GM23338 (cell line): ENCODE data around the gene XRCC4. TPM values are rescaled to one million over a fixed set of nuclear protein-coding genes. Genes with fewer than 3 reads are reported as not detected.
A peak's percentile ranks its signal among the peaks of the same experiment; 100 is the strongest.

Experiments
- ATAC-seq: fragments of 200-7000 bp; cut with Tn5 transposase; 3 replicates; pipeline ENCODE4 v1.9.1; 2020
- DNase-seq: peaks from one replicate; pipeline ENCODE4 v3.0.0-alpha.2; 2015; ENCODE audit warnings: low spot score
- H2AFZ ChIP-seq: fragments of 200-600 bp; sonication (generic); 2 replicates; pipeline ENCODE4 v1.8.0; 2016; ENCODE audit warnings: antibody characterized with exemption, mild to moderate bottlenecking, moderate library complexity
- H3F3A ChIP-seq: fragments of 200-600 bp; sonication (generic); replicated peaks from 2 replicates; pipeline ENCODE4 v1.8.0; 2017; ENCODE audit warnings: antibody characterized with exemption, mixed run types, low read depth
- H3K27ac ChIP-seq: fragments of 200-600 bp; sonication (generic); 2 replicates; pipeline ENCODE4 v1.6.1; 2016; ENCODE audit warnings: low read depth
- H3K27me3 ChIP-seq: fragments of 200-600 bp; sonication (generic); 2 replicates; pipeline ENCODE4 v1.8.0; 2016; ENCODE audit warnings: mild to moderate bottlenecking, mixed run types, moderate library complexity; ENCODE audit not compliant: insufficient read depth
- H3K36me3 ChIP-seq: fragments of 200-600 bp; sonication (generic); 2 replicates; pipeline ENCODE4 v1.8.0; 2016; ENCODE audit warnings: mild to moderate bottlenecking; ENCODE audit not compliant: insufficient read depth
- H3K4me1 ChIP-seq: fragments of 200-600 bp; sonication (generic); 2 replicates; pipeline ENCODE4 v1.8.0; 2016; ENCODE audit warnings: mild to moderate bottlenecking, moderate library complexity; ENCODE audit not compliant: insufficient read depth
- H3K4me2 ChIP-seq: fragments of 200-600 bp; sonication (generic); 2 replicates; pipeline ENCODE4 v1.7.1; 2017; ENCODE audit warnings: mixed run types
- H3K4me3 ChIP-seq: fragments of 200-600 bp; sonication (generic); 2 replicates; pipeline ENCODE4 v1.6.1; 2016; ENCODE audit warnings: mixed run types
- H3K79me2 ChIP-seq: fragments of 200-600 bp; sonication (generic); replicated peaks from 2 replicates; pipeline ENCODE4 v1.8.0; 2017; ENCODE audit warnings: mild to moderate bottlenecking; ENCODE audit not compliant: insufficient read depth
- H3K9me2 ChIP-seq: fragments of 200-600 bp; sonication (generic); 2 replicates; pipeline ENCODE4 v1.8.0; 2017; ENCODE audit not compliant: insufficient read depth
- H4K20me1 ChIP-seq: fragments of 200-600 bp; sonication (generic); replicated peaks from 2 replicates; pipeline ENCODE4 v1.8.0; 2017; ENCODE audit warnings: mild to moderate bottlenecking; ENCODE audit not compliant: insufficient read depth
- H3K27ac Mint-ChIP-seq: 2 replicates; pipeline ENCODE4 v1.8.0; 2020; ENCODE audit warnings: inconsistent platforms, mild to moderate bottlenecking, moderate library complexity, mixed read lengths
- H3K27me3 Mint-ChIP-seq: 3 replicates; pipeline ENCODE4 v1.8.0; 2022; ENCODE audit warnings: low read depth, mild to moderate bottlenecking, moderate library complexity, mixed read lengths, inconsistent platforms; ENCODE audit not compliant: insufficient read depth, poor library complexity
- H3K36me3 Mint-ChIP-seq: 3 replicates; pipeline ENCODE4 v1.8.0; 2021; ENCODE audit warnings: low read depth, mild to moderate bottlenecking, inconsistent platforms, moderate library complexity, mixed read lengths
- H3K4me1 Mint-ChIP-seq: 3 replicates; pipeline ENCODE4 v1.8.0; 2020; ENCODE audit warnings: mild to moderate bottlenecking, inconsistent platforms, mixed read lengths
- H3K4me3 Mint-ChIP-seq: 3 replicates; pipeline ENCODE4 v1.8.0; 2021; ENCODE audit warnings: moderate library complexity, mild to moderate bottlenecking, inconsistent platforms, mixed read lengths
- H3K9me3 Mint-ChIP-seq: 3 replicates; pipeline ENCODE4 v1.8.0; 2020; ENCODE audit warnings: moderate library complexity, mild to moderate bottlenecking, inconsistent platforms, mixed read lengths
- CREB1 ChIP-seq: fragments of 250-450 bp; sonication (Bioruptor Pico); IDR thresholded peaks from 2 replicates; pipeline ENCODE4 v1.5.0; 2020; ENCODE audit warnings: low read depth, mild to moderate bottlenecking, moderate library complexity
- EZH2 ChIP-seq: fragments of 200-600 bp; sonication (generic); IDR thresholded peaks from one replicate; pipeline ENCODE4 v1.8.0; 2017; ENCODE audit warnings: antibody characterized with exemption, mild to moderate bottlenecking, low read depth; ENCODE audit not compliant: unreplicated experiment
- EZH2phosphoT487 ChIP-seq: fragments of 200-600 bp; sonication (generic); IDR thresholded peaks from one replicate; pipeline ENCODE4 v1.8.1; 2018; ENCODE audit warnings: antibody characterized with exemption; ENCODE audit not compliant: unreplicated experiment
- JUNB ChIP-seq: IDR thresholded peaks from one replicate; pipeline ENCODE4 v1.6.1; 2016; ENCODE audit warnings: antibody characterized with exemption; ENCODE audit not compliant: unreplicated experiment
- NANOG ChIP-seq: IDR thresholded peaks from 2 replicates; pipeline ENCODE4 v1.6.1; 2016; ENCODE audit warnings: antibody characterized with exemption, borderline replicate concordance
- POLR2AphosphoS5 ChIP-seq: IDR thresholded peaks from 2 replicates; pipeline ENCODE4 v1.6.1; 2016; ENCODE audit warnings: antibody characterized with exemption, low read depth
- STAT1 ChIP-seq: IDR thresholded peaks from one replicate; pipeline ENCODE4 v1.6.1; 2016; ENCODE audit warnings: antibody characterized with exemption; ENCODE audit not compliant: unreplicated experiment
- ZNF114 ChIP-seq: fragments of 250-450 bp; sonication (Bioruptor Pico); IDR thresholded peaks from 2 replicates; pipeline ENCODE4 v1.5.0; 2020; ENCODE audit warnings: mild to moderate bottlenecking, moderate library complexity
- ZNF331 ChIP-seq: fragments of 250-450 bp; sonication (Bioruptor Pico); IDR thresholded peaks from 2 replicates; pipeline ENCODE4 v1.5.0; 2020; ENCODE audit warnings: low read depth, mild to moderate bottlenecking, moderate library complexity
- polyA plus RNA-seq: library from polyadenylated mRNA; unstranded; fragments of >200 nt; fragmentation: Nextera tagmentation; extraction: Ambion mirVana; gene quantifications from 2 replicates; pipeline ENCODE4 v1.2.1, GENCODE V29; 2016
- total RNA-seq: library from RNA; depleted of rRNA; stranded (reverse); fragments of >200 nt; shearing (Covaris generic); gene quantifications from 2 replicates; pipeline ENCODE4 v1.2.3, GENCODE V29; 2014
- TF ChIP-seq, protein P1 (sequence below): IDR thresholded peaks from one replicate; pipeline ENCODE4 v1.6.1; 2018; ENCODE audit warnings: antibody characterized with exemption; ENCODE audit not compliant: unreplicated experiment
- TF ChIP-seq, protein P2 (sequence below): fragments of 250-450 bp; sonication (Bioruptor Pico); IDR thresholded peaks from 2 replicates; pipeline ENCODE4 v1.5.0; 2020; ENCODE audit warnings: mild to moderate bottlenecking, moderate library complexity
- TF ChIP-seq, protein P3 (sequence below), 2 experiments: fragments of 200-600 bp in 1 of 2; sonication (generic) in 1 of 2; conservative IDR thresholded peaks; 2 replicates each; pipeline versions ENCODE4 v1.5.1 to v1.6.1; 2016 to 2017; ENCODE audit warnings: antibody characterized with exemption in 2 of 2, low read depth in 2 of 2, mild to moderate bottlenecking in 2 of 2, moderate library complexity in 1 of 2
- TF ChIP-seq, protein P4 (sequence below): IDR thresholded peaks from 2 replicates; pipeline ENCODE4 v1.6.1; 2016; ENCODE audit warnings: antibody characterized with exemption

XRCC4 gene
- total and polyA plus RNA-seq, 2 experiments from 2014 or later, result 11.5 to 22.4 TPM

DNA sequence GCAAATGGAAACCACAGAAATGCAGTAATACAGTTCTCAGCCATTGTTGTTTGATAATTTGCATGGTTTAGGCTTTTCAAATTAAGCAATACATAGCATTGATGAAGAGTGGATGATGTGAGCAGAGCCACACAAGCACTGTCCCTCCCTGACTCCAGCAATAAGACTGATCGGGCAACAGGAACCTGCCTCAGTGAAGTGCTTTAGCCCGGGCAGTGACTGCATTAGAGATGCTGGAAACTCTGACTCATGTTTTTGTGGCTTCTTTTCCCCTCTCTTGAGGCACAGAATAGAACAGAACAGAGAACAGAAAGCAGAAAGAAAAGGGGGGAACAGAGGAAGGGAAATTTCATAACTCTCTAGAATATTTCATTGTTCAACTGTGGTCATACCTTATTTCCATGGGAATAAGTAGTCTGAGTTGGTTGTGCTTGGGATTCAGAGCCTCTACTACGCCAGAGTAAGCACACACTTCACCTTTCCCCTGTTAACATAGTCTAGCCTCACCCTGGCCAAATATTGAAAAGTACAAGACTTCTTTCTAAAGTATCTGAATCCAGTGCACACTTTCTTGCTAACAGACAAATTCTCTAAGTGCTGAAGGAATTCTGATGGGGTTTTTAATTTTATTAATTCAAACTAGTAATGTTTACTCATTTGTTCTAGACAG lies 229.4 kb downstream of the XRCC4 start:
- ATAC-seq, result peak; percentile 30; the same call in 1 of the 3 replicates
- Histone ChIP-seq H3F3A (no peaks in the 10 kb centered on the region), H2AFZ (no peak overlapping the region)

More for the DNA sequence above, 229.4 kb downstream of the XRCC4 start:
- no peaks in the 10 kb centered on the region for H3K79me2 ChIP-seq
- Mint-ChIP-seq H3K27me3 (peaks cover 2% of the 10 kb centered on the region), H3K36me3 (peaks cover 3% of the 10 kb centered on the region; the same call in 2 of the 3 replicates), H3K9me3 (peaks cover 4% of the 10 kb centered on the region; the same call in 1 of the 3 replicates), H3K27ac (no peak overlapping the region), H3K4me3 (no peak overlapping the region), H3K4me1 (no peaks in the 10 kb centered on the region)
- H3K27ac ChIP-seq, result no peak overlapping the region
- no peaks in the 10 kb centered on the region for H3K27me3 ChIP-seq
- no peaks in the 10 kb centered on the region for H3K4me1 ChIP-seq
- TF ChIP-seq POLR2AphosphoS5 (no peak), CREB1 (no peak), ZNF331 (no peak), EZH2 (no peak), EZH2phosphoT487 (no peak), NANOG (no peak), ZNF114 (no peak), JUNB (no peak), STAT1 (no peak)
- TF ChIP-seq, protein P1, sequence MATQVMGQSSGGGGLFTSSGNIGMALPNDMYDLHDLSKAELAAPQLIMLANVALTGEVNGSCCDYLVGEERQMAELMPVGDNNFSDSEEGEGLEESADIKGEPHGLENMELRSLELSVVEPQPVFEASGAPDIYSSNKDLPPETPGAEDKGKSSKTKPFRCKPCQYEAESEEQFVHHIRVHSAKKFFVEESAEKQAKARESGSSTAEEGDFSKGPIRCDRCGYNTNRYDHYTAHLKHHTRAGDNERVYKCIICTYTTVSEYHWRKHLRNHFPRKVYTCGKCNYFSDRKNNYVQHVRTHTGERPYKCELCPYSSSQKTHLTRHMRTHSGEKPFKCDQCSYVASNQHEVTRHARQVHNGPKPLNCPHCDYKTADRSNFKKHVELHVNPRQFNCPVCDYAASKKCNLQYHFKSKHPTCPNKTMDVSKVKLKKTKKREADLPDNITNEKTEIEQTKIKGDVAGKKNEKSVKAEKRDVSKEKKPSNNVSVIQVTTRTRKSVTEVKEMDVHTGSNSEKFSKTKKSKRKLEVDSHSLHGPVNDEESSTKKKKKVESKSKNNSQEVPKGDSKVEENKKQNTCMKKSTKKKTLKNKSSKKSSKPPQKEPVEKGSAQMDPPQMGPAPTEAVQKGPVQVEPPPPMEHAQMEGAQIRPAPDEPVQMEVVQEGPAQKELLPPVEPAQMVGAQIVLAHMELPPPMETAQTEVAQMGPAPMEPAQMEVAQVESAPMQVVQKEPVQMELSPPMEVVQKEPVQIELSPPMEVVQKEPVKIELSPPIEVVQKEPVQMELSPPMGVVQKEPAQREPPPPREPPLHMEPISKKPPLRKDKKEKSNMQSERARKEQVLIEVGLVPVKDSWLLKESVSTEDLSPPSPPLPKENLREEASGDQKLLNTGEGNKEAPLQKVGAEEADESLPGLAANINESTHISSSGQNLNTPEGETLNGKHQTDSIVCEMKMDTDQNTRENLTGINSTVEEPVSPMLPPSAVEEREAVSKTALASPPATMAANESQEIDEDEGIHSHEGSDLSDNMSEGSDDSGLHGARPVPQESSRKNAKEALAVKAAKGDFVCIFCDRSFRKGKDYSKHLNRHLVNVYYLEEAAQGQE, result no peak
- TF ChIP-seq, protein P2, sequence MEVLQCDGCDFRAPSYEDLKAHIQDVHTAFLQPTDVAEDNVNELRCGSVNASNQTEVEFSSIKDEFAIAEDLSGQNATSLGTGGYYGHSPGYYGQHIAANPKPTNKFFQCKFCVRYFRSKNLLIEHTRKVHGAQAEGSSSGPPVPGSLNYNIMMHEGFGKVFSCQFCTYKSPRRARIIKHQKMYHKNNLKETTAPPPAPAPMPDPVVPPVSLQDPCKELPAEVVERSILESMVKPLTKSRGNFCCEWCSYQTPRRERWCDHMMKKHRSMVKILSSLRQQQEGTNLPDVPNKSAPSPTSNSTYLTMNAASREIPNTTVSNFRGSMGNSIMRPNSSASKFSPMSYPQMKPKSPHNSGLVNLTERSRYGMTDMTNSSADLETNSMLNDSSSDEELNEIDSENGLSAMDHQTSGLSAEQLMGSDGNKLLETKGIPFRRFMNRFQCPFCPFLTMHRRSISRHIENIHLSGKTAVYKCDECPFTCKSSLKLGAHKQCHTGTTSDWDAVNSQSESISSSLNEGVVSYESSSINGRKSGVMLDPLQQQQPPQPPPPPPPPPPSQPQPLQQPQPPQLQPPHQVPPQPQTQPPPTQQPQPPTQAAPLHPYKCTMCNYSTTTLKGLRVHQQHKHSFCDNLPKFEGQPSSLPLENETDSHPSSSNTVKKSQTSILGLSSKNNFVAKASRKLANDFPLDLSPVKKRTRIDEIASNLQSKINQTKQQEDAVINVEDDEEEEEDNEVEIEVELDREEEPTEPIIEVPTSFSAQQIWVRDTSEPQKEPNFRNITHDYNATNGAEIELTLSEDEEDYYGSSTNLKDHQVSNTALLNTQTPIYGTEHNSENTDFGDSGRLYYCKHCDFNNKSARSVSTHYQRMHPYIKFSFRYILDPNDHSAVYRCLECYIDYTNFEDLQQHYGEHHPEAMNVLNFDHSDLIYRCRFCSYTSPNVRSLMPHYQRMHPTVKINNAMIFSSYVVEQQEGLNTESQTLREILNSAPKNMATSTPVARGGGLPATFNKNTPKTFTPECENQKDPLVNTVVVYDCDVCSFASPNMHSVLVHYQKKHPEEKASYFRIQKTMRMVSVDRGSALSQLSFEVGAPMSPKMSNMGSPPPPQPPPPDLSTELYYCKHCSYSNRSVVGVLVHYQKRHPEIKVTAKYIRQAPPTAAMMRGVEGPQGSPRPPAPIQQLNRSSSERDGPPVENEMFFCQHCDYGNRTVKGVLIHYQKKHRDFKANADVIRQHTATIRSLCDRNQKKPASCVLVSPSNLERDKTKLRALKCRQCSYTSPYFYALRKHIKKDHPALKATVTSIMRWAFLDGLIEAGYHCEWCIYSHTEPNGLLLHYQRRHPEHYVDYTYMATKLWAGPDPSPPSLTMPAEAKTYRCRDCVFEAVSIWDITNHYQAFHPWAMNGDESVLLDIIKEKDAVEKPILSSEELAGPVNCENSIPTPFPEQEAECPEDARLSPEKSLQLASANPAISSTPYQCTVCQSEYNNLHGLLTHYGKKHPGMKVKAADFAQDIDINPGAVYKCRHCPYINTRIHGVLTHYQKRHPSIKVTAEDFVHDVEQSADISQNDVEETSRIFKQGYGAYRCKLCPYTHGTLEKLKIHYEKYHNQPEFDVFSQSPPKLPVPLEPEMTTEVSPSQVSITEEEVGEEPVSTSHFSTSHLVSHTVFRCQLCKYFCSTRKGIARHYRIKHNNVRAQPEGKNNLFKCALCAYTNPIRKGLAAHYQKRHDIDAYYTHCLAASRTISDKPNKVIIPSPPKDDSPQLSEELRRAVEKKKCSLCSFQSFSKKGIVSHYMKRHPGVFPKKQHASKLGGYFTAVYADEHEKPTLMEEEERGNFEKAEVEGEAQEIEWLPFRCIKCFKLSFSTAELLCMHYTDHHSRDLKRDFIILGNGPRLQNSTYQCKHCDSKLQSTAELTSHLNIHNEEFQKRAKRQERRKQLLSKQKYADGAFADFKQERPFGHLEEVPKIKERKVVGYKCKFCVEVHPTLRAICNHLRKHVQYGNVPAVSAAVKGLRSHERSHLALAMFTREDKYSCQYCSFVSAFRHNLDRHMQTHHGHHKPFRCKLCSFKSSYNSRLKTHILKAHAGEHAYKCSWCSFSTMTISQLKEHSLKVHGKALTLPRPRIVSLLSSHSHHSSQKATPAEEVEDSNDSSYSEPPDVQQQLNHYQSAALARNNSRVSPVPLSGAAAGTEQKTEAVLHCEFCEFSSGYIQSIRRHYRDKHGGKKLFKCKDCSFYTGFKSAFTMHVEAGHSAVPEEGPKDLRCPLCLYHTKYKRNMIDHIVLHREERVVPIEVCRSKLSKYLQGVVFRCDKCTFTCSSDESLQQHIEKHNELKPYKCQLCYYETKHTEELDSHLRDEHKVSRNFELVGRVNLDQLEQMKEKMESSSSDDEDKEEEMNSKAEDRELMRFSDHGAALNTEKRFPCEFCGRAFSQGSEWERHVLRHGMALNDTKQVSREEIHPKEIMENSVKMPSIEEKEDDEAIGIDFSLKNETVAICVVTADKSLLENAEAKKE (CRISPR knock-in tag), result no peak
- TF ChIP-seq, protein P3, sequence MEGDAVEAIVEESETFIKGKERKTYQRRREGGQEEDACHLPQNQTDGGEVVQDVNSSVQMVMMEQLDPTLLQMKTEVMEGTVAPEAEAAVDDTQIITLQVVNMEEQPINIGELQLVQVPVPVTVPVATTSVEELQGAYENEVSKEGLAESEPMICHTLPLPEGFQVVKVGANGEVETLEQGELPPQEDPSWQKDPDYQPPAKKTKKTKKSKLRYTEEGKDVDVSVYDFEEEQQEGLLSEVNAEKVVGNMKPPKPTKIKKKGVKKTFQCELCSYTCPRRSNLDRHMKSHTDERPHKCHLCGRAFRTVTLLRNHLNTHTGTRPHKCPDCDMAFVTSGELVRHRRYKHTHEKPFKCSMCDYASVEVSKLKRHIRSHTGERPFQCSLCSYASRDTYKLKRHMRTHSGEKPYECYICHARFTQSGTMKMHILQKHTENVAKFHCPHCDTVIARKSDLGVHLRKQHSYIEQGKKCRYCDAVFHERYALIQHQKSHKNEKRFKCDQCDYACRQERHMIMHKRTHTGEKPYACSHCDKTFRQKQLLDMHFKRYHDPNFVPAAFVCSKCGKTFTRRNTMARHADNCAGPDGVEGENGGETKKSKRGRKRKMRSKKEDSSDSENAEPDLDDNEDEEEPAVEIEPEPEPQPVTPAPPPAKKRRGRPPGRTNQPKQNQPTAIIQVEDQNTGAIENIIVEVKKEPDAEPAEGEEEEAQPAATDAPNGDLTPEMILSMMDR (conservative IDR thresholded peaks at IDR 0.05; ENCODE audit: low read depth in 2 of 2), result no peak
- TF ChIP-seq, protein P4, sequence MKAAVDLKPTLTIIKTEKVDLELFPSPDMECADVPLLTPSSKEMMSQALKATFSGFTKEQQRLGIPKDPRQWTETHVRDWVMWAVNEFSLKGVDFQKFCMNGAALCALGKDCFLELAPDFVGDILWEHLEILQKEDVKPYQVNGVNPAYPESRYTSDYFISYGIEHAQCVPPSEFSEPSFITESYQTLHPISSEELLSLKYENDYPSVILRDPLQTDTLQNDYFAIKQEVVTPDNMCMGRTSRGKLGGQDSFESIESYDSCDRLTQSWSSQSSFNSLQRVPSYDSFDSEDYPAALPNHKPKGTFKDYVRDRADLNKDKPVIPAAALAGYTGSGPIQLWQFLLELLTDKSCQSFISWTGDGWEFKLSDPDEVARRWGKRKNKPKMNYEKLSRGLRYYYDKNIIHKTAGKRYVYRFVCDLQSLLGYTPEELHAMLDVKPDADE, result no peak
- H4K20me1 ChIP-seq, result no peaks in the 10 kb centered on the region
- no peak for DNase-seq
- no peak overlapping the region for H3K4me2 ChIP-seq
- H3K4me3 ChIP-seq, result no peak overlapping the region
- H3K36me3 ChIP-seq, result no peaks in the 10 kb centered on the region
- H3K9me2 ChIP-seq, result no peaks in the 10 kb centered on the region; the same call in 1 of the 2 replicates
